Measurements from ENCODE around the gene RSPO1.

DNA sequence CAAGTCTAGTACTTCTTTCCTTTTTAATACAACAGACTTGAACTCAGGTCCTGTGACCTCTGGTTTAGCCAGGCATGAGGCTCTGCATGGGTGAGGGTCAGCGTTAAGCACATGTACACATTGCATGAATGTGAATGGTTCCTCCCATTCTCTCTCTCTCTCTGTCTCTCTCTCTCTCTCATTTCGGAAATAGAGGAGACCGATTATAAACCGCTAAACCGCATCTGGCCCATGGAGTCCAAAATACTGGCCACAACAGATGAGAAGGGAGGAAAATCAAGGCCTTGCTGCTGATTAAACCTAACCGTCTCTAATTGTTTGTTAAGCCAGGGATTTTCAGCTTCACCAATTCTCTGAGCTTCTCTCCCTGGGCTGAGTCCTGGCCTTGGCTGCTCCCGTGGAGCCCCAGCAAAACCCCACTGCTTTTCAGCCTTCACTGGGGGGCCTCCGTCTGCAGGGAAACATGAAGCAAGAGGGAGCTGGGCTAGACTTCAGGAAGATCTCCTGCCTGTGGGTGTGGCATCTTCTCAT, 6.6 kb downstream of the RSPO1 start:
- TF ChIP-seq, protein P1, sequence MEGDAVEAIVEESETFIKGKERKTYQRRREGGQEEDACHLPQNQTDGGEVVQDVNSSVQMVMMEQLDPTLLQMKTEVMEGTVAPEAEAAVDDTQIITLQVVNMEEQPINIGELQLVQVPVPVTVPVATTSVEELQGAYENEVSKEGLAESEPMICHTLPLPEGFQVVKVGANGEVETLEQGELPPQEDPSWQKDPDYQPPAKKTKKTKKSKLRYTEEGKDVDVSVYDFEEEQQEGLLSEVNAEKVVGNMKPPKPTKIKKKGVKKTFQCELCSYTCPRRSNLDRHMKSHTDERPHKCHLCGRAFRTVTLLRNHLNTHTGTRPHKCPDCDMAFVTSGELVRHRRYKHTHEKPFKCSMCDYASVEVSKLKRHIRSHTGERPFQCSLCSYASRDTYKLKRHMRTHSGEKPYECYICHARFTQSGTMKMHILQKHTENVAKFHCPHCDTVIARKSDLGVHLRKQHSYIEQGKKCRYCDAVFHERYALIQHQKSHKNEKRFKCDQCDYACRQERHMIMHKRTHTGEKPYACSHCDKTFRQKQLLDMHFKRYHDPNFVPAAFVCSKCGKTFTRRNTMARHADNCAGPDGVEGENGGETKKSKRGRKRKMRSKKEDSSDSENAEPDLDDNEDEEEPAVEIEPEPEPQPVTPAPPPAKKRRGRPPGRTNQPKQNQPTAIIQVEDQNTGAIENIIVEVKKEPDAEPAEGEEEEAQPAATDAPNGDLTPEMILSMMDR (IDR thresholded peaks at IDR 0.05 in 2 of 3, conservative IDR thresholded peaks at IDR 0.05 in 1 of 3; ENCODE audit: control insufficient read depth in 2 of 3, extremely low read depth in 1 of 3, insufficient read depth in 1 of 3, low read depth in 3 of 3, low read length in 3 of 3), result no peak
- TF ChIP-seq, protein P2, sequence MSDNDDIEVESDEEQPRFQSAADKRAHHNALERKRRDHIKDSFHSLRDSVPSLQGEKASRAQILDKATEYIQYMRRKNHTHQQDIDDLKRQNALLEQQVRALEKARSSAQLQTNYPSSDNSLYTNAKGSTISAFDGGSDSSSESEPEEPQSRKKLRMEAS (IDR thresholded peaks at IDR 0.05; ENCODE audit: low read depth, low read length), result no peak
- TF ChIP-seq, protein P3, sequence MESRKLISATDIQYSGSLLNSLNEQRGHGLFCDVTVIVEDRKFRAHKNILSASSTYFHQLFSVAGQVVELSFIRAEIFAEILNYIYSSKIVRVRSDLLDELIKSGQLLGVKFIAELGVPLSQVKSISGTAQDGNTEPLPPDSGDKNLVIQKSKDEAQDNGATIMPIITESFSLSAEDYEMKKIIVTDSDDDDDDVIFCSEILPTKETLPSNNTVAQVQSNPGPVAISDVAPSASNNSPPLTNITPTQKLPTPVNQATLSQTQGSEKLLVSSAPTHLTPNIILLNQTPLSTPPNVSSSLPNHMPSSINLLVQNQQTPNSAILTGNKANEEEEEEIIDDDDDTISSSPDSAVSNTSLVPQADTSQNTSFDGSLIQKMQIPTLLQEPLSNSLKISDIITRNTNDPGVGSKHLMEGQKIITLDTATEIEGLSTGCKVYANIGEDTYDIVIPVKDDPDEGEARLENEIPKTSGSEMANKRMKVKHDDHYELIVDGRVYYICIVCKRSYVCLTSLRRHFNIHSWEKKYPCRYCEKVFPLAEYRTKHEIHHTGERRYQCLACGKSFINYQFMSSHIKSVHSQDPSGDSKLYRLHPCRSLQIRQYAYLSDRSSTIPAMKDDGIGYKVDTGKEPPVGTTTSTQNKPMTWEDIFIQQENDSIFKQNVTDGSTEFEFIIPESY (IDR thresholded peaks at IDR 0.05), result no peak
- no peak for TF ChIP-seq JUNB (IDR thresholded peaks at IDR 0.05)
- no peak for TF ChIP-seq ZNF207 (IDR thresholded peaks at IDR 0.05; ENCODE audit: borderline replicate concordance)
- TF ChIP-seq YY1 (IDR thresholded peaks at IDR 0.05; ENCODE audit: low read depth, low read length), result no peak
- TF ChIP-seq MYC (IDR thresholded peaks at IDR 0.05; ENCODE audit: insufficient read depth, insufficient read length, insufficient replicate concordance, low read length, severe bottlenecking), result no peak
- TF ChIP-seq, protein P4, sequence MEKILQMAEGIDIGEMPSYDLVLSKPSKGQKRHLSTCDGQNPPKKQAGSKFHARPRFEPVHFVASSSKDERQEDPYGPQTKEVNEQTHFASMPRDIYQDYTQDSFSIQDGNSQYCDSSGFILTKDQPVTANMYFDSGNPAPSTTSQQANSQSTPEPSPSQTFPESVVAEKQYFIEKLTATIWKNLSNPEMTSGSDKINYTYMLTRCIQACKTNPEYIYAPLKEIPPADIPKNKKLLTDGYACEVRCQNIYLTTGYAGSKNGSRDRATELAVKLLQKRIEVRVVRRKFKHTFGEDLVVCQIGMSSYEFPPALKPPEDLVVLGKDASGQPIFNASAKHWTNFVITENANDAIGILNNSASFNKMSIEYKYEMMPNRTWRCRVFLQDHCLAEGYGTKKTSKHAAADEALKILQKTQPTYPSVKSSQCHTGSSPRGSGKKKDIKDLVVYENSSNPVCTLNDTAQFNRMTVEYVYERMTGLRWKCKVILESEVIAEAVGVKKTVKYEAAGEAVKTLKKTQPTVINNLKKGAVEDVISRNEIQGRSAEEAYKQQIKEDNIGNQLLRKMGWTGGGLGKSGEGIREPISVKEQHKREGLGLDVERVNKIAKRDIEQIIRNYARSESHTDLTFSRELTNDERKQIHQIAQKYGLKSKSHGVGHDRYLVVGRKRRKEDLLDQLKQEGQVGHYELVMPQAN (conservative IDR thresholded peaks at IDR 0.05), result no peak
- TF ChIP-seq NR2F1 (conservative IDR thresholded peaks at IDR 0.05), result no peak
- TF ChIP-seq HCFC1 (IDR thresholded peaks at IDR 0.05; ENCODE audit: low read length), result no peak
- TF ChIP-seq RAD21 (IDR thresholded peaks at IDR 0.05; ENCODE audit: insufficient read depth, low read depth, low read length), result no peak
- TF ChIP-seq ESRRA (IDR thresholded peaks at IDR 0.05; ENCODE audit: low read length), result no peak
- TF ChIP-seq FOXM1 (IDR thresholded peaks at IDR 0.05; ENCODE audit: low read depth, low read length), result no peak
